Neuron (in vitro differentiated cells): Measurements from ENCODE around the gene AUNIP.

ENCODE experiments used
- H2AFZ ChIP-seq: one replicate; pipeline ENCODE4 v1.6.1; 2013; ENCODE audit warnings: low read depth, mild to moderate bottlenecking, inconsistent platforms, low read length, moderate library complexity
- H3K27me3 ChIP-seq: one replicate; pipeline ENCODE4 v1.6.1; 2013; ENCODE audit warnings: low read length; ENCODE audit not compliant: insufficient read depth
- H3K36me3 ChIP-seq: one replicate; pipeline ENCODE4 v1.6.1; 2013; ENCODE audit warnings: low read length; ENCODE audit not compliant: insufficient read depth
- H3K4me1 ChIP-seq: one replicate; pipeline ENCODE4 v1.6.1; 2013; ENCODE audit warnings: low read length; ENCODE audit not compliant: insufficient read depth
- H3K4me3 ChIP-seq: 2 replicates; pipeline ENCODE4 v1.5.1; 2013; ENCODE audit warnings: mild to moderate bottlenecking, low read length, moderate library complexity
- H3K9me3 ChIP-seq: one replicate; pipeline ENCODE4 v1.6.1; 2013; ENCODE audit warnings: low read length

Gene AUNIP

GRCh38 chr1:25878690-25879089, 19.4 kb upstream of the AUNIP start:
- Histone ChIP-seq H3K36me3 (no peaks in the 10 kb centered on the region), H3K4me1 (peaks cover 5% of the 10 kb centered on the region), H2AFZ (no peak overlapping the region), H3K4me3 (no peak overlapping the region), H3K27me3 (no peaks in the 10 kb centered on the region), H3K9me3 (no peaks in the 10 kb centered on the region)

GRCh38 chr1:25877155-25877554, 17.9 kb upstream of the AUNIP start:
- H3K4me1 ChIP-seq: peaks cover 13% of the 10 kb centered on the region
- no peaks in the 10 kb centered on the region for H3K9me3 ChIP-seq
- H3K4me3 ChIP-seq: no peak overlapping the region
- H2AFZ ChIP-seq: no peak overlapping the region
- H3K27me3 ChIP-seq: no peaks in the 10 kb centered on the region
- no peaks in the 10 kb centered on the region for H3K36me3 ChIP-seq

- H2AFZ ChIP-seq: no peak overlapping the region
- H3K4me1 ChIP-seq: peaks cover 15% of the 10 kb centered on the region
- H3K4me3 ChIP-seq: no peak overlapping the region
- no peaks in the 10 kb centered on the region for H3K36me3 ChIP-seq
- no peaks in the 10 kb centered on the region for H3K27me3 ChIP-seq
- H3K9me3 ChIP-seq: no peaks in the 10 kb centered on the region
These were observed 17.4 kb upstream of the AUNIP start for GRCh38 chr1:25876693-25877077.

GRCh38 chr1:25875856-25876692, 16.8 kb upstream of the AUNIP start:
- Histone ChIP-seq H3K9me3 (no peaks in the 10 kb centered on the region), H3K36me3 (no peaks in the 10 kb centered on the region), H3K4me1 (peaks cover 16% of the 10 kb centered on the region), H3K27me3 (no peaks in the 10 kb centered on the region), H3K4me3 (peak overlapping the region; percentile 57), H2AFZ (peak overlapping the region; percentile 83)

GRCh38 chr1:25875154-25875855, 16.0 kb upstream of the AUNIP start, which contains the start of gene PAQR7:
Gene PAQR7 (minus strand): TSS chr1:25875708. CDS start chr1:25863839, 11,869 bp downstream.
- H2AFZ ChIP-seq: peak within 1 kb of the TSS; percentile 83
- no peaks in the 10 kb centered on the region for H3K9me3 ChIP-seq
- peaks cover 16% of the 10 kb centered on the region for H3K4me1 ChIP-seq
- H3K36me3 ChIP-seq: no peaks in the 10 kb centered on the region
- no peaks in the 10 kb centered on the region for H3K27me3 ChIP-seq
- H3K4me3 ChIP-seq: peak within 1 kb of the TSS; percentile 57

- Histone ChIP-seq H3K27me3 (no peaks in the 10 kb centered on the region), H2AFZ (peak overlapping the region; percentile 83), H3K4me3 (peak overlapping the region; percentile 57), H3K9me3 (no peaks in the 10 kb centered on the region), H3K36me3 (no peaks in the 10 kb centered on the region), H3K4me1 (peaks cover 16% of the 10 kb centered on the region)
These were observed 15.4 kb upstream of the AUNIP start for GRCh38 chr1:25874635-25875153.

GRCh38 chr1:25874209-25874608, 15.0 kb upstream of the AUNIP start:
- H3K36me3 ChIP-seq: no peaks in the 10 kb centered on the region
- H3K27me3 ChIP-seq: no peaks in the 10 kb centered on the region
- H3K4me3 ChIP-seq: peak overlapping the region; percentile 57
- H3K9me3 ChIP-seq: no peaks in the 10 kb centered on the region
- H3K4me1 ChIP-seq: peaks cover 16% of the 10 kb centered on the region
- H2AFZ ChIP-seq: no peak overlapping the region

- H3K27me3 ChIP-seq: no peaks in the 10 kb centered on the region
- H3K9me3 ChIP-seq: no peaks in the 10 kb centered on the region
- no peak overlapping the region for H3K4me3 ChIP-seq
- H3K4me1 ChIP-seq: peaks cover 16% of the 10 kb centered on the region
- no peak overlapping the region for H2AFZ ChIP-seq
- H3K36me3 ChIP-seq: no peaks in the 10 kb centered on the region
These were observed 13.9 kb upstream of the AUNIP start for GRCh38 chr1:25873120-25873519.

- Histone ChIP-seq H3K4me1 (peaks cover 20% of the 10 kb centered on the region), H3K27me3 (no peaks in the 10 kb centered on the region), H3K4me3 (no peak overlapping the region), H3K36me3 (no peaks in the 10 kb centered on the region), H2AFZ (no peak overlapping the region), H3K9me3 (no peaks in the 10 kb centered on the region)
These were observed 13.5 kb upstream of the AUNIP start for GRCh38 chr1:25872713-25873112.

- Histone ChIP-seq H3K27me3 (no peaks in the 10 kb centered on the region), H2AFZ (no peak overlapping the region), H3K4me3 (no peak overlapping the region), H3K36me3 (no peaks in the 10 kb centered on the region), H3K4me1 (peaks cover 25% of the 10 kb centered on the region), H3K9me3 (no peaks in the 10 kb centered on the region)
These were observed 12.6 kb upstream of the AUNIP start for GRCh38 chr1:25871704-25872494.

- Histone ChIP-seq H3K9me3 (no peaks in the 10 kb centered on the region), H2AFZ (no peak overlapping the region), H3K4me3 (no peak overlapping the region), H3K36me3 (no peaks in the 10 kb centered on the region), H3K4me1 (peaks cover 25% of the 10 kb centered on the region), H3K27me3 (no peaks in the 10 kb centered on the region)
These were observed 11.9 kb upstream of the AUNIP start for GRCh38 chr1:25871086-25871703.

- no peaks in the 10 kb centered on the region for H3K9me3 ChIP-seq
- H3K4me3 ChIP-seq: no peak overlapping the region
- H3K36me3 ChIP-seq: no peaks in the 10 kb centered on the region
- H3K27me3 ChIP-seq: no peaks in the 10 kb centered on the region
- no peak overlapping the region for H2AFZ ChIP-seq
- H3K4me1 ChIP-seq: peaks cover 25% of the 10 kb centered on the region
These were observed 11.4 kb upstream of the AUNIP start for GRCh38 chr1:25870614-25871013.
